ENCODE data around the gene TBC1D9B. TPM values are rescaled to one million over a fixed set of nuclear protein-coding genes. Genes with fewer than 3 reads are reported as not detected.

TBC1D9B gene
- total RNA-seq, 1 donor from 2014 or later: 142 TPM

DNA sequence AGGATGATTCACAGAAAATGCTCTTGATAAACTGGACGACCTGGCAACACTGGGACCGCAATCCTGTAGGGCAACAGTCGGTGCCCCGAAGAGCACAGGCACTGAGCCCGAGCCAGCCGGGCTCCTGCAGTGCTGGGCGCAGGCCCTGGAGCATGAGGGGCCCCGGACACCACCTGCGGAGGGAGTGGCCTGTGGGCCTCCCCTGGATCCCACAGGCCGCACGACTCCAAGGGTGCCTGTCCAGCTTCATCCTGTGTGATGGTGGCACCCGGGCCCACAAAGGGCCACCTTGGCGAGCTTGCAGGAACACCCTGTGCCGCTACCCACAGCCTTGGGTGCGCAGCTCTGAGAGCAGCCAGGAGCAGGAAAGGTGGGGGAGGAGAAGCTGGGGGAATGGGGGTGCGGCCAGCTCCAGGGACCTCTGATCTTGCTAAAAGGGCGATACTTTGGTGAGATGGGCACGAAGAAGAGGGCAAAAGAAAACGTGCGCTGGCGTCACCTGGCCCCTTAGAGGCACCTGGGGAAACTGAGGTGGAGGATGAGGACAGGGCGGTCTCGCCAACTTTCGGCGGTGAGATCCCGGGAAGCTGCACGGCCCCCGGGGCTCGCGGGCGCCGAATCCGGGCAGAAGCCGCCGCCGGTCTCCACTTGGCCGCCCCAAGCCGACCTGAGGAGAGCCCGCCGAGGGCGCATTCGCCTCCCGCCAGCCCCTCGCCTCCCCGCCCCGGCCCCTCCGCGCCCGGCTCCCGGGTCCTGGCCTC, 722 bp downstream of the TBC1D9B start:
- DNase-seq (ENCODE audit: low spot score): no peak

DNA sequence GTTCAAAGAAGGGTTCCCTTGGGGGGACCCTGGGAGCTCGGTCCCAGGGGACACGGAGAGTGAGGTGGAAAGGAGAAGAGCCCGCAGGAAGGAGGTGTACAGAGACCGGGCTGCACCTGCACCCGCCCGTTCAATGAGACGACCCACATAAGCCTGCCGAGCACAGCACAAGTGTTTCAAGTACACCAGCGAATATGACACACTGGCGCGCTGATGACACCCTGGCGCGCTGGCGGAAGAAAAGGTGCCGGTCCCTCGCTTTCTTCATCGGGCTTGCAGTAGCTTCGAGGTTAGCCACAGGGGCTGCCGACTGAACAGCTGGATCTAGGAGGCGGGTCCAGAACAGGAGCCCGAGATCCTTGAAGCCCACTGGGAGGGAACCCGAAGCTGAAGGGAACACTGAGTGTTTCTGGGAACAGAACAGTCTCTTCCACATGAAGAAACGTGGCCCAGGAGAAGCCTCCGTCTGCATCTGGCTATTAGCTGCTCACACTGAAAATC, 1.4 kb downstream of the TBC1D9B start:
- no peak for DNase-seq (ENCODE audit: low spot score)

DNA sequence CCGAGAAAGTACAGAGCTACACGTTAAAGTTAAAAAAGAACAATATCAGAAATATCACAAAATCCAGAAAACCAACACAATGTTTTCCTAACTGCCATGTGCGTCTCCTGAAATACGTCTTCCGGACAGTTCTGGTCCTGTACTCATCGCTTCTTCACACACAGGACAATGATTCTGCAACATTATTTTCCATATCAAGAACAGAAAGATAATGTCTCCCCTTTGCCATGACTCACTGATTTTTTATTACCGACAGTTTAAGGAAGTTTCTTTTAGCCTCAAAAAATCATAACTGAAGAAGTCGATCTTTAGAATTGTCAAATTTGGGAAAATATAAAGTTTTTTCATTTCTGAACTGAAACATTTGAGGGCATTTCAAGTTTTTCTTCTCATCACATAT, 2.5 kb downstream of the TBC1D9B start:
- no peak for DNase-seq (ENCODE audit: low spot score)

DNA sequence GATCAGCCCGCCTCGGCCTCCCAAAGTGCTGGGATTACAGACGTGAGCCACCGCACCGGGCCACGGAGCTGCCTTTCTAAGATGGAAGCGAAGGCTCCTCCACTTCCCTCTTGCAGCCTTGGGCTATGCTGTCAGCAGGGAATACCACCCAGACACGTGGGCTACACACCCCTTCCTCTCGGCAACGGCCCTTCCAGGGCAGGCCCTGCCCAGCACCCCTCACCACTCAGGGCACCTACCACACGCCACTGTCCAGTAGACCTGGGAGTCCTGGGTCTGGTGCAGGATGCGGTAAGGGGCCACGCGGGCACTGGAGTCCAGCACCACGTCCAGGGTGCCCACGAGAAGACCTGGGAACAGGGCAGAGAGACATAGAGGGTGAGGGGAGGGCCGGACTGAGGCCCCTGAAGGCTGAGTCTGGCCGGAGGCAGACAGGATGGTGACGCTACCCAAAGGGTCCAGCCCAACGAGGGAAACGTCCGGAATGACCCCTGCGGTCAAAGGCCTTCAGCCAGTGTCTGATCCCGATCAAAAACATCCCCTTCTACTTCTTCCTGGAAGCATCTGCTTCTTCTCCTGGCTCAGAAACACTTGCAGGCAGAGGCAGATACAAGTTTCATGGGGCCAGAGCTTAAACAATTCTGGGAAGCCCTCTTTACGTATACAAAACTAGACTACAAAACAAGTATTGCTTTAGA, 3.1 kb downstream of the TBC1D9B start:
- DNase-seq (ENCODE audit: low spot score): no peak

DNA sequence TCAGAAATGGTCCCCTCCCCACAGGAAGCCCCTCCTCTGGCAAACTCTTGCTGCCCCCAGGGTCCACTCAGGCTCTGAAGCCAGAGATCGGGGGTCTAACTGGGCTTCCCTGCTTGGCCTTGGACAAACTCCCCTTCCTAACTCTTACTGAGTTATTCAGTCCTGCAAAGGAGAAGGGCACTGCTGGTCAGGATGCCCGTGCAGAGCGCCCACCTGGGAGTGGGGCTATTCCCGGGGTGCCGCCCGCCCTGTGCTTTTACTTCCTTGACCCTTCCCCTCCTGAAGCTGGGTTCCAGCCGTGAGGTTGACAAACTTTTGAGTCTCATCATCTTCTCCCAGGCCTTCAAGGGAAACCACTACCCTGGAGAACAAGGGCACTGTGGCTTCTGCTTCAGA, 4.9 kb downstream of the TBC1D9B start:
- DNase-seq (ENCODE audit: low spot score): no peak

DNA sequence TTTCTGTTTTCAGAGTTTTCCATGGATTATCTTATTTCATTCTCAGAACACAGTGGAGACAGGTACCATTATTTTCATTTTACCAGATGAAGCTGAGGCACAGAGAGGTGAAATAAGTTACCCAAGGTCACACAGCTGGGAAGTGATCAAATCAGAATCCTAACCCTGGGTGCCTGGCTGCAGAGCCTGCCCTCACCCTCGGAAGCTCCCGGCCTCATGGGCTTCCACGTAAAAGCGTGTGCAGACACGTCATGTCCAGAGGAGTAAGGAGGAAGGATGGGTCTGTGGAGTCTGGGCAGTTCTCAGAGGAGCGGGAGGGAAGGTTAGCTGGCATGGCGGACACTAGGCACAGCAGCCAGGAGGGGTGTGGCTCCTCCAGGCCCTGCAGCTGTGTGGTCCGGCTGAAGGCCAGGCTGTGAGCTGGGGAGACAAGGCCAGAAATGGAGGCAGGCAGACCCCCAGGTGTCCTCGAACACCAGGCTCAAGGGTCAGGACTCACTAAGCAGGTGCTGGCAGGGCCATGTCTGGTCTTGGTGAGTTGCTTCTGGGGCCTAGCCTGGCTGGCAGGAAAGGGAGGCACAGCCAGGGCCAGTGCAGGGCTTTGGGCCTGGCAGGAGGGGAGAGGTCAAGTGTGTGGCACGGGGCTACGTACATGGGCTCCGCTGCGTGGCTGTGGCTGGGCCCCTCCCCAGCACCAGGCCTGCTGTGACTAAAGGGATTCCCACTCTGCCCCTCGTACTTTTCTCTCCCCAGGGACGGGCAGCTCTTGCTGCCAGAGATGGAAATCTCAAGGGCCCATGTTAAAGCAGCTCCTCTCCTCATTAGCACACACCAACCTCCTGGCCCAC, 5.6 kb downstream of the TBC1D9B start:
- DNase-seq (ENCODE audit: low spot score): no peak

DNA sequence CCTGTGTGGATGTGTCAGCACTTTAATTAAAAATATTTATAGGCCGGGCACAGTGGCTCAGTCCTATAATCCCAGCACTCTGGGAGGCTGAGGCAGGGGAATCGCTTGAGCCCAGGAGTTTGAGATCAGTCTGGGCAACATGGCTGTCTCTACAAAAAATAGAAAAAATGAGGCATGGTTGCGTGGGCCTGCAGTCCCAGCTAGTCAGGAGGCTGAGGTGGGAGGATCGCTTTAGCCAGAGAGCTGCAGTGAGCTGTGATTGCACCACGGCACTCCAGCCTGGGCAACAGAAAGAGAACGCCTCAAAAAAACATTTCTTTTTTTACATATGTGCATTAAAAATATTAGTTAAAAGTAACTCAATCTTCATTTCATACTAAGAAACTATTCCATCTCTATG, 6.2 kb downstream of the TBC1D9B start:
- DNase-seq (ENCODE audit: low spot score): no peak

DNA sequence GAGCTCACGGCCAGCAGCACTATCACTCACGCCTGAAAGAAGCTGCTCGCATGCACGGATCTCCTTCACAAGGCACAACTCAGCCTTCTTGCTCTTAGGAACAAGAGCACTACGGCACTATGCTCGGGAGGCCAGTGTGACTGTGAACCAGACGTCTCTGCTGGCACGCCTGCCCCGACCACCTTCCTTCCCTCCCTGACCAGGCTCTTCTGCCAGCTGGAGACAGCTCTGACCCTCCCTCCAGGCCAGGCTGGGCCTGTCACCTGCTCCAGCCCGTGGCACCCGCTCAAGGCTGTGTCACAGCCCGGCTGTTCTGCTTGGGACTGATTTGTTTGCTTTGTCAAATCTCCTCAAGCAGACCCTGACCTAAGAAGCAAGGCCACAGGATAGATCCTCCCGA, 7.0 kb downstream of the TBC1D9B start:
- DNase-seq (ENCODE audit: low spot score): no peak

DNA sequence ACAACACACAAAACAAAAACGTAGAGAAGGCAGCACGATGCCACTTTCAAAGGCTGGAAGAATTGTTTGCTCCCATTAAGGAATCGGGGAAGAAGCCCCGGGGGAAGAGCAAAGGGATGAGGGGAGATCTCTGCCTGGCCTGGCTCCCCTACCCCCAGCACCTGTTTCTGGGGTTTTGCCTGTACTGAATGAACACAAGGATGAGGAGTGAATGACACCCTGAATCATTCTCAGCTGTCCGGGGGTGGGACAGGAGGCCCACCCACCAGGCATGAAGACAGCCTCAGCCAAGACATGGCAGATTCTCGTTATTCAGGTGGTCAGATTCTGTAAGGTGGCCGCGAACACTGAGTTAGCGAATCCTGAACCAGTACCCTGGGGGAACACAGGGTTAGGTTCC, 7.5 kb downstream of the TBC1D9B start:
- no peak for DNase-seq (ENCODE audit: low spot score)

DNA sequence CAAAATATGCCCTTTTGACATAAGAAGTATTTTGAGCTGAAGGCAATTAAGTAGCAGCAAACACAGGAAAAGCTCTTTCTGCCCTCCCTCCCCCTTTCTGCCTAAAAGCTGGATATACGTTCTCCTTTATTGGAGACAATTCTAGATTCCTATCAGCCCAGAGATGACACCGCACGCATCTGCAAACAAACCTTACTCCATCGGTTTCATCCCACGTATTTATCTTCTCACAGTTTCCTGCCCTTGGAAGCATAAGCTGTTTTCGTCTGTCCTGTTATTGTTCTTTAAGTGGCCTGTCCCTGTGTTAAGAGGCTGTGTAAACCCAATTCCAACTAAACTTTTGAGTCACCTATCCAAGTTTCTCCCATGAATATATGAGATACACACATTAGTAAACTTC, 11.8 kb downstream of the TBC1D9B start:
- DNase-seq (ENCODE audit: low spot score): no peak

DNA sequence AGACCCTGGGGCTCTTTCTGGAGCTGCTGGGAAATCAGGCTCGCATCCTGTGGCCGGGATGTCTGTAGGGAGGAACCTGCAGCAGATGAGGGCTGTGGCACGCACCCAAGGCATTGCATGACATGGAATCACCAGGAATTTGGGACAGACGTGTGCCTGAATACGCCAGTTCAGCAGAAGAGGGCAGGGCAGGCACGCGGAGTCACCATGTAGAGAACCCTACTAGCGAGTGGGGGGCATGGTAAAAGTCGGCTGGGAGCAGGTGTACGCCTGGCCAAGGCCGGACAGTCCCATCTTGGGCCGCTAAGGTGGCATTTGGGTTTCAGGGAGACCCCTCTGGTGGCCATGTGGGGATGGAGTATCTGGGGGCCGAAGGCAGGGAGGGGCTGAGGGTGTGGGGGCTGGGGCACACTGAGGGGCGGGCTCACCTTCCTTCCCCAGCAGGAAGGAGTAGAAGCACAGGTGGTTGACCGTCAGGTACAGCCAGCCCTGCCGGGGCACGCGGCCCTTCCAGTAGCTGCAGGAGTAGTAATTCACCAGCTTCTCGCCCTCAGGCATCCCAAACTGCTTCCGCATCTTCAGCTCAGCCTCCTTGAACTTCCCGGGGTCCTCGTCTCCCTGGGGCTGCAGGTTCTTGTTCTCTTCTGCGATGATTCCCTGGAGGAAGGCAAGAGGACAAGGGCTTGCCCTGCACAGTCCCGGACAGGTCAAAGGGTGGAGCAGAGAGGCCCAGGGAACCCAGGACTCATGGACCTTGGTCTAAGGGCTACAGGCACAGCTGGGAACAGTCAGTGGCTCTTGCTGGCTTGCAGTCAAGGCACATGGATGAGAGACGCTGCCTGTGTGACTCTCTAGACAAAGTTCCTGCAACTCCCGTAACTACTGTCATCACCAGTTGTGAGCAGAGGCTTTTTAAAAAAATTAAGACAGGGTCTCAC, 13.5 kb downstream of the TBC1D9B start:
- DNase-seq (ENCODE audit: low spot score): no peak

DNA sequence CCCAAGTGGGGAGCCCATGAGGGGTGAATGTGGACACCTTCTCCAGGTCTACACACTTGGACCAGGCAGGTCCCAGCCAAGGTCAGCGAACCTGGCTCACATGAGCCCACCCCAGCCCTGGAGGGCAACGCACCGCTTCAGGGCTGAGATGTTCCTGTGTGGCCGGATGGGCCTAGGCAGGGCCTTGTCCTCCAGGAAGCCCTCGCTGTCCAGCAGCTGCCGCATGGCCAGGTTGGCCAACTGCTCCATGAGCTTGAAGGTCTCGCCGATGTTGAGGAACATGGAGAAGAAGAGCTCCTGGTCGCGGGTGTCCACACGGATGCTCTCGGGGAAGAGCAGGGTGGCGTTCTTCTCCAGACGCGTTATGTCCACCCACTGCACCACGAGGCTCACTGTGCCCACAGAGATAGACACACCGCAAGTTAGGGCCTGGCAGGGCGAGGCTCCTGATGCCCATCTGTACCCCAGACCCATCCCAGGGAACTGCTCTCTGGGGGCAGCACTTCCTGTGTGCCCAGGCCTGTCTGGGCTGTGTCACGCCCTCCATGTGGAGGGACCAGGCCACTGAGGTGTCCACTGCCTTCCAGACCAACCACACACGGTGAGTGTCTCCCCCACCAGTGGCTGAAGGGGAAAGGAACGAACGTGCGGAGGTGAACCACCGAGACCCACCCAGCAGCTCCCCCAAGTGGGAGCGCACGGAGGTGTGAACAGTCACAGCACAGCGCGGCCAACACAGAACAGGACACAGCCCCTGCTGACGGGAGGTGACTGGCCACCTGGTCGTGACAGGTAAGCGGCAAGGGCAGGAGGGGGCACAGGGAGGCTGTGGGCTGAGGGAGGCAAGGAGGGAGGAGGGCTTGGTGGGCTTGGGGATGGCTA, 14.4 kb downstream of the TBC1D9B start:
- no peak for DNase-seq (ENCODE audit: low spot score)

DNA sequence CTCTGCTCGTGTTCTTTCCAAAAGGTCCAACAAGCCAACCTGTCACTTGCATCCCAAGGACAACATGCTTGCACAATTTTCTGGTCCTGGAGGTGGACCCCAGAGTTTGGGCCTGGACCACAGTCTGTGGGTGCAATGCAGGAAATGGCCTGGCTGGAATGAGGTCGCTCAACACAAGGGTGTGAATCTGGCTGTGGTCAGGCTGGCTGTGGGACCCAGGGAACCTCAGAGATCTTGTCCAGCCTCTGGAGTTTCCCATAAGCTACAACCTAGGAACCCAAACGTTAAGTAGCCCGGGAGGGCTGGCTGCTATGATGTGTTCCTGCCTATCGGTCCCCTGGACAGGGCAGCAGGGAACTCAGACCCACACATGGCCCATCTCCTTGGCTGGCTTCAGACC, 15.4 kb downstream of the TBC1D9B start:
- no peak for DNase-seq (ENCODE audit: low spot score)

DNA sequence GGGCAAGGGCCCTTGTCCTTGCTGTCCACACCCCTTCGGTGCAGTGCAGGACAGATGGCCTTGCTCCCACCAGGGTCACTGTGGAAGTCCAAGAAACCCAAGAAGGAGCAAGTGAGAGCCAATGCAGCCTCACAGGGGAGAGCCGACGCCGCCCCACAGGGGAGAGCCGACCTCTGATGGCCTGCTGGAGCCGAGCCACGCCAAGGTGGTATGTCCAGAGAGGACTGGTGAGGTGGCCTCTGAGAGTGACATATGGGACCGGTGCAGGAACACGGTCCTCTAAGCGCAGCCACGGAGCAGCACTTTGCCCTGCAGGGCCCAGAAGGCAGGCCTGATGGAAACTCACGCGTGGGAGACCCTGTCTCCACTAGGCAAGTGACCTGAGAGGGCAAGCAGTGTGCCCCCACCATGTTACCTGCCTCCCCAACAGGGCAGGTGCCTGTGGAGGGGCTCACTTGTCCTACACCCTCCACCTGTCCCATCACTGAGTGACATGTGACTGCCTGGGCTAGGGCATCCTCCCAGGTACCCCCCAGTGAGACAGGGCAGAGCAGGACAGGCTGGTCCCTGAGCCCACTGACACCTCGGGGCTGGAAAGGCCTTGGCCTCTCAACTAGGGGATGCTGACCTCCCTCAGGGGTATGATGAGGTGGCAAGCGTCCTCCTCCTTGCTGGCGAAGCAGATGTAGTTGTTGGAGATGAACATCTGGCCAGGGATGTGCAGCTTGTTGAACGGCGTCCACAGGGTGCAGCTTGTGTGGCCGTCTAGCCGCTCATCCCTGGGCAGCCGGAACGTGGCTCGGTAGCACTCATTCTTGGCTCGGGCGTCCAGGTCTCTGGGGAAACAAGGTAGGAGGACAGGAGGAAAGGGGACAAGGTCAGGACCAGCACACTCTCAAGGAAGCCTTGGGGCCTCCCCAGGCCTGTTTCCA, 16.7 kb downstream of the TBC1D9B start:
- DNase-seq (ENCODE audit: low spot score): no peak

DNA sequence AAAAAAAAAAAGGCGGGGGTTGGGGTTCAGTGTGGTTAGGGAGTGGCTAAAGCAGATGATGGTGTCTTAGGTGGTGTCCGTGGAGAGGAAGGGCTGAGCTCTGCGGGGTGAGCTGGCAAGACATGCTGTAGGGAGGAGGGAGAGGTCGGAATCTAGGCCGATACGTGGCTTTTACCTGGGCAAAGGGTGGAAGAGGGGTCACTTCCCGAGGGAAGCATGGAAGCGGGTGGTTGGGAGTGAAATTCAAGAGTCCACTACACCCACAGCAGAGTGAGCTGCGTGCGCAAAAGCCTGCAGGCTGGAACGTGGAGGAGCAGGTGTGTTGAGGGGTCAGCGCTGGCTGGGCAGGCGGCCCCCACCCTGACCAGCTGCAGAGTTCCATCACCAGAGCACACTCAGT, 17.8 kb downstream of the TBC1D9B start:
- DNase-seq (ENCODE audit: low spot score): no peak

DNA sequence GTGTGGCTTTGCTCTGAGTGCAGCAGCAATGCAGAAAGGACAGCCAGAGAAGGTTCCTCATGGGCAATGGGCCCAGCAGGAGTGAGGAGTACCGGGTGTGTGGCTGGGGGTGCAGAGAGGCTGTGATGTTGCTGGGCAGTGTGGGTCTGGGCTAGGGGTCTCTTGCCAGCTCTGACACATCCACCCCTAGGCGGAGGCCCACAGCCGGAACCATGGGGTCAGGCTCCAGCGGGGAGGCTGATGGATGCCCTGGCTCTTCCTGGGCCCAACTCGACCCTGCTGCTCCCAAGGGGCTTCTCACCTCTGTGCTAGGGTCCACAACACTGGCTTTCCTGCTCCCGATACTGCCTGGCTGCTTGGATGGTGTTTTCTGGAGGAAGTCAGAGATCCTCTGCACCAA, 19.9 kb downstream of the TBC1D9B start:
- DNase-seq (ENCODE audit: low spot score): no peak

DNA sequence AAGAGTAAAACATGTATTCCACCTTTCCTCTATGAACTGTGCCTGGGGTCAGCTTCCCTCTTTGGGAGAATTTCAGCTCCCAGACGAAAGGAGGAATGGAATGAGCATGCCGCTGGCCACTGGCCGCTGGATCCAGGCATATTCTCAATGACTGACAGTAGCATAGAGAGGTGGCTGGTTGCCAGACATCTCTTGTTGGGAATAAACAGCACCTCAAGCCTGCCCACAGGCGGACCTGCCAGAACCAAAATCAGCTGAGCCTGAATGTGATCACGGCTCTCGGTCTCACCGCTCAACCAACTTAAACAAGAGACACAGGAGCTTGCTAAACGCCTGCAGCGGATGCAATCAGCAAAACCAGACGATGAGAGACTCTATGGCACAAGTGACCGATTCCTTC, 20.6 kb downstream of the TBC1D9B start:
- DNase-seq (ENCODE audit: low spot score): no peak

DNA sequence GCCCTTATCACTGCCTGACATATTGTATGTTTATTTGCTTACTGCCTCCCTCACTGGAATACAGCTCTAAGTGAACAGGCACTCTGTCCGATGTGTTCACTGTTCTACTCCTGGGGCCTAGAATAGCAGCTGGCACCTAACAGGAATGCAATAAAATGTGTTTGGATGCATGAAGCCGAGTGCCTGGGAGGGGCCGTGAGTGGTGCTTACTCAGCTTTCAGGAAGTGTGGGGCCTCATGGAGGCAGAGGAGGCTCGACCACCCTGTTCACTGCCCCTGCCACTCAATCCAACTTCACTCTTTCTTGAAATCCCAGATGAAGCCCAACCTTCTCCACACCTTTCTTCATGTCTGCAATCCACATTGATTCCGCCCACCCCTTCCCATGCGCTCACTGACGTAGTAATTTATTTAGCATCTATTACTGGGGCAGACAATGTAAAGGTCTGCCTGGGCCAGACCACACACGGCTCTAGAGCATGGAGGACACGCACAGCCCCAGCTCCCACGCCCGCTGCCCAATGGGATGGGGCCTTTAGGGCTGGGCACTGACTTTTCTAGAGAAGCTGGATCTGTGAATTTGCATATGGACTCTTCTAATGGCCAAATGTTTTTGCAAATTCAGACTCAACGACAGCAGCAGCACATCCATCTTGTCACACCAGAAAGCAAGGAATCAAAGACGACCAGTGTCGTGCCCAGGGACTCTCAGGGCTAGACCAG, 21.3 kb downstream of the TBC1D9B start:
- no peak for DNase-seq (ENCODE audit: low spot score)

All from ureter (tissue), 1 donor.